Measurements from ENCODE around the gene PTGES. TPM values are rescaled to one million over a fixed set of nuclear protein-coding genes. Genes with fewer than 3 reads are reported as not detected.

PTGES gene
- total and polyA plus RNA-seq, 9 of the 15 experiments (the other 6 are each of a cell fraction or from before 2014, with no cell fraction given) = 0.13 TPM; not detected in 8

- TF ChIP-seq SNAPC5 (CRISPR knock-in tag; IDR thresholded peaks at IDR 0.05) = no peak
- no peak for TF ChIP-seq FOXJ3 (CRISPR knock-in tag; IDR thresholded peaks at IDR 0.05)
Observed at GRCh38 chr9:129720865-129721545, 31.8 kb downstream of the PTGES start (continued).

GRCh38 chr9:129720181-129720864 is 32.5 kb downstream of the PTGES start:
- in situ Hi-C loops (cut with MboI) = no loop called here
- Histone ChIP-seq H3K4me3 (no peak overlapping the region), H3K27ac (ENCODE audit: extremely low read depth, low read depth, low read length) (no peak overlapping the region), H3K9ac (ENCODE audit: insufficient read depth in 1 of 2, low read depth in 2 of 2, low read length in 2 of 2) (peak overlapping the region in 1 of 2 experiments; percentile 38; a peak in 2 of 4 replicates), H3K9me3 (replicated peaks; ENCODE audit: control insufficient read depth, insufficient read depth, low read depth, low read length) (no peaks in the 10 kb centered on the region), H2AFZ (ENCODE audit: low read depth, low read length) (peak overlapping the region; percentile 40), H3K4me1 (replicated peaks in 1 of 2; ENCODE audit: control insufficient read depth in 2 of 2, insufficient read depth in 2 of 2, low read length in 2 of 2) (peaks cover 4 to 40% of the 10 kb centered on the region in 2 experiments; a peak in 4 of 5 replicates), H3K9me1 (ENCODE audit: control insufficient read depth, insufficient read depth, low read length) (no peaks in the 10 kb centered on the region), H3K36me3 (ENCODE audit: control insufficient read depth, insufficient read depth, low read length) (no peaks in the 10 kb centered on the region), H4K20me1 (replicated peaks; ENCODE audit: control insufficient read depth, insufficient read depth, low read length) (peaks cover 7% of the 10 kb centered on the region; the same call in 1 of the 2 replicates), H3K27me3 (ENCODE audit: control insufficient read depth in 2 of 2, insufficient read depth in 2 of 2, low read length in 2 of 2) (peaks cover 3 to 35% of the 10 kb centered on the region in 2 experiments), H3K4me2 (ENCODE audit: insufficient read depth, low read length) (no peak overlapping the region), H3K79me2 (ENCODE audit: control insufficient read depth, insufficient read depth, low read length) (no peaks in the 10 kb centered on the region)
- intact Hi-C loops (cut with micrococcal nuclease) = no loop called here
- POLR2A ChIA-PET = interaction anchor here (0.9 to 1.1 kb wide), 2 partner anchors 67 to 1513 kb away, joined by 4 to 5 read pairs; no protein-coding TSS in a partner anchor
- BruUV-seq (replicated peaks) = no TSS peak
- WGBS (ENCODE audit: insufficient coverage, low coverage, missing lambda C conversion rate) = 36% methylated on average over 31 of the region's 31 CpGs
- ATAC-seq (peak; percentile 86), FAIRE-seq (no peak), DNase-seq (ENCODE audit: extremely low read depth in 1 of 4, low spot score in 3 of 4) (peak; percentile 67 to 83 (median 77))
- CTCF ChIA-PET (ENCODE audit: low intra/inter-chr PET ratio) = interaction anchor here (0.6 to 1.2 kb wide), 3 partner anchors 60 to 83 kb away, joined by 3 to 7 read pairs (median 3); partner anchors contain the start of gene TOR1B
- TF ChIP-seq MEIS2 (IDR thresholded peaks at IDR 0.05; ENCODE audit: partially characterized antibody) (no peak), ID3 (CRISPR knock-in tag; IDR thresholded peaks at IDR 0.05) (no peak), ID3 (tag; IDR thresholded peaks at IDR 0.05) (no peak), NBN (IDR thresholded peaks at IDR 0.05; ENCODE audit: low read depth) (no peak), YY1 (IDR thresholded peaks at IDR 0.05; ENCODE audit: borderline replicate concordance in 1 of 3, control insufficient read depth in 1 of 3, extremely low read depth in 1 of 3, insufficient read depth in 3 of 3, insufficient read length in 1 of 3, insufficient replicate concordance in 2 of 3, low read depth in 1 of 3, low read length in 2 of 3) (peak in 2 of 3 experiments; percentile 41 to 42), CHD4 (IDR thresholded peaks at IDR 0.05; ENCODE audit: insufficient read depth, insufficient replicate concordance, low read depth, low read length, poor library complexity, severe bottlenecking) (peak; percentile 87), MAFK (IDR thresholded peaks at IDR 0.05; ENCODE audit: low read length) (no peak), ZNF324 (CRISPR knock-in tag; IDR thresholded peaks at IDR 0.05) (no peak), ZBTB26 (CRISPR knock-in tag; IDR thresholded peaks at IDR 0.05) (no peak), MED1 (CRISPR knock-in tag; IDR thresholded peaks at IDR 0.05; ENCODE audit: borderline replicate concordance) (no peak), ZNF507 (tag; conservative IDR thresholded peaks at IDR 0.05) (no peak), ZBTB33 (CRISPR knock-in tag; IDR thresholded peaks at IDR 0.05) (peak; percentile 92)
